Limb (tissue), 2 donors: ENCODE data around the gene ANG.
"Not testable (repeated sequence)": the region's sequence is repeated elsewhere in the genome, so short reads cannot be mapped to it uniquely, and the experiment has no call there.

Experiments used
- DNase-seq, 2 donors: peaks; one replicate each; pipeline ENCODE4 v3.0.0-alpha.2; 2016; ENCODE audit errors: extremely low spot score in 2 of 2

The ANG gene

GRCh38 chr14:20688167-20688839 lies at the start of gene ANG:
ANG (plus strand) TSS chr14:20688764; CDS start chr14:20693565, 4,801 bp downstream.
- no peak for DNase-seq

GRCh38 chr14:20641591-20641990 lies 47.0 kb upstream of the ANG start, which contains the start of gene OR6S1:
OR6S1 (minus strand) TSS chr14:20641691; CDS start chr14:20641691, 0 bp downstream.
- no peak for DNase-seq

- no peak for DNase-seq
Observed at GRCh38 chr14:20642182-20642581, 46.4 kb upstream of the ANG start.

GRCh38 chr14:20642755-20643154 lies 45.8 kb upstream of the ANG start:
- DNase-seq: not testable (repeated sequence)

- DNase-seq: no peak
Observed at GRCh38 chr14:20644520-20644919, 44.0 kb upstream of the ANG start.

GRCh38 chr14:20645481-20645880 lies 43.1 kb upstream of the ANG start:
- DNase-seq: no peak

- DNase-seq: peak in 1 of 2 donors; percentile 36
Observed at GRCh38 chr14:20652996-20653975, 35.3 kb upstream of the ANG start.

- DNase-seq: no peak
Observed at GRCh38 chr14:20655851-20656250, 32.7 kb upstream of the ANG start.

GRCh38 chr14:20656274-20656673 lies 32.3 kb upstream of the ANG start:
- no peak for DNase-seq

GRCh38 chr14:20657216-20658211 lies 31.1 kb upstream of the ANG start:
- no peak for DNase-seq

- no peak for DNase-seq
Observed at GRCh38 chr14:20658246-20658645, 30.3 kb upstream of the ANG start.

GRCh38 chr14:20659336-20659735 lies 29.2 kb upstream of the ANG start:
- DNase-seq: no peak

- DNase-seq: no peak
Observed at GRCh38 chr14:20659813-20660395, 28.7 kb upstream of the ANG start.

GRCh38 chr14:20661197-20661596 lies 27.4 kb upstream of the ANG start:
- DNase-seq: no peak

GRCh38 chr14:20662968-20663732 lies 25.4 kb upstream of the ANG start:
- peak in 1 of 2 donors; percentile 38 for DNase-seq

- not testable (repeated sequence) for DNase-seq
Observed at GRCh38 chr14:20666400-20666961, 22.1 kb upstream of the ANG start.

GRCh38 chr14:20667957-20668356 lies 20.6 kb upstream of the ANG start:
- DNase-seq: no peak

- no peak for DNase-seq
Observed at GRCh38 chr14:20668969-20669368, 19.6 kb upstream of the ANG start.

- no peak for DNase-seq
Observed at GRCh38 chr14:20671597-20672283, 16.8 kb upstream of the ANG start.
